Peyer's patch (tissue), 4 donors: Measurements from ENCODE around the gene PTOV1.

Experiments used
- POLR2A ChIP-seq, 2 donors: fragments of 450-650 bp; IDR thresholded peaks; one replicate each; pipeline ENCODE4 v1.5.1; 2017; ENCODE audit warnings: antibody characterized with exemption in 2 of 2, mild to moderate bottlenecking in 2 of 2, moderate library complexity in 2 of 2
- TF ChIP-seq, protein P1 (sequence below), 6 experiments: fragments of 450-650 bp in 4 of 6; fragments of 200-600 bp in 2 of 6; sonication (generic) in 1 of 6; IDR thresholded peaks; one replicate each; pipeline ENCODE4 v1.5.1; 2017 to 2019; ENCODE audit warnings: antibody characterized with exemption in 6 of 6, mild to moderate bottlenecking in 3 of 6, moderate library complexity in 1 of 6

DNA sequence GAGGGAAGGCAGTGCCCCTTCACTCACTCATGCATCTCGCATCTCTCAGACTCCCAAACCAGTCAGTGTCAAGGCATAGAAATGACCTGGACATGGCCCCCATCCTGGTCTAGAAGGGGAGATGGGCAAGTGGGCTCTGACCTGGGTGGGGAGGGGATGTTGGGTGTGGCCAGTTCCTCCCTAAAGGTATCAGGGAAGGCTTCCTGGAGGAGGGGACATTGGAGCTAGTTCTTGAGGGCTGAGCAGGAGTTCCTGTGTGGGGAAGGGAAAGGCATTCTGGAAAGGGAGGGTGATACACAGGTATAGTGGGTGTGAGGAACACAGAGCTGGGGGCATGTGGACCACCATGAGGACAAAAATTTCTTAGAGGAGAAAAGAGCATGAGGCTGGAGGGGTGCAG, 41.8 kb downstream of the PTOV1 start:
- TF ChIP-seq, protein P1, sequence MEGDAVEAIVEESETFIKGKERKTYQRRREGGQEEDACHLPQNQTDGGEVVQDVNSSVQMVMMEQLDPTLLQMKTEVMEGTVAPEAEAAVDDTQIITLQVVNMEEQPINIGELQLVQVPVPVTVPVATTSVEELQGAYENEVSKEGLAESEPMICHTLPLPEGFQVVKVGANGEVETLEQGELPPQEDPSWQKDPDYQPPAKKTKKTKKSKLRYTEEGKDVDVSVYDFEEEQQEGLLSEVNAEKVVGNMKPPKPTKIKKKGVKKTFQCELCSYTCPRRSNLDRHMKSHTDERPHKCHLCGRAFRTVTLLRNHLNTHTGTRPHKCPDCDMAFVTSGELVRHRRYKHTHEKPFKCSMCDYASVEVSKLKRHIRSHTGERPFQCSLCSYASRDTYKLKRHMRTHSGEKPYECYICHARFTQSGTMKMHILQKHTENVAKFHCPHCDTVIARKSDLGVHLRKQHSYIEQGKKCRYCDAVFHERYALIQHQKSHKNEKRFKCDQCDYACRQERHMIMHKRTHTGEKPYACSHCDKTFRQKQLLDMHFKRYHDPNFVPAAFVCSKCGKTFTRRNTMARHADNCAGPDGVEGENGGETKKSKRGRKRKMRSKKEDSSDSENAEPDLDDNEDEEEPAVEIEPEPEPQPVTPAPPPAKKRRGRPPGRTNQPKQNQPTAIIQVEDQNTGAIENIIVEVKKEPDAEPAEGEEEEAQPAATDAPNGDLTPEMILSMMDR (IDR thresholded peaks at IDR 0.05): no peak
- no peak for TF ChIP-seq POLR2A (IDR thresholded peaks at IDR 0.05)
